Ishikawa (cell line): ENCODE results near the gene ABCC10.

Experiments used
- CEBPB ChIP-seq: IDR thresholded peaks from 2 replicates; pipeline ENCODE4 v1.6.1; 2012
- CREB1 ChIP-seq: IDR thresholded peaks from 2 replicates; pipeline ENCODE4 v1.6.1; 2012; ENCODE audit warnings: low read depth
- EGR1 ChIP-seq: IDR thresholded peaks from 2 replicates; pipeline ENCODE4 v1.6.1; 2012
- EP300 ChIP-seq: IDR thresholded peaks from 2 replicates; pipeline ENCODE4 v1.6.1; 2012; ENCODE audit warnings: borderline replicate concordance
- FOXM1 ChIP-seq: IDR thresholded peaks from 2 replicates; pipeline ENCODE4 v1.6.1; 2012; ENCODE audit warnings: low read depth, borderline replicate concordance
- NFIC ChIP-seq: IDR thresholded peaks from 2 replicates; pipeline ENCODE4 v1.6.1; 2012
- RAD21 ChIP-seq: IDR thresholded peaks from 2 replicates; pipeline ENCODE4 v1.6.1; 2012; ENCODE audit warnings: low read depth
- TAF1 ChIP-seq: IDR thresholded peaks from 2 replicates; pipeline ENCODE4 v1.6.1; 2012; ENCODE audit warnings: low read depth, mild to moderate bottlenecking
- TCF12 ChIP-seq: IDR thresholded peaks from 2 replicates; pipeline ENCODE4 v1.6.1; 2012; ENCODE audit warnings: low read depth
- TEAD4 ChIP-seq: IDR thresholded peaks from 2 replicates; pipeline ENCODE4 v1.6.1; 2012
- YY1 ChIP-seq: IDR thresholded peaks from 2 replicates; pipeline ENCODE4 v1.6.1; 2012; ENCODE audit warnings: low read depth
- ZBTB7A ChIP-seq: IDR thresholded peaks from 2 replicates; pipeline ENCODE4 v1.6.1; 2012; ENCODE audit warnings: low read depth
- TF ChIP-seq, protein P1 (sequence below): IDR thresholded peaks from 2 replicates; pipeline ENCODE4 v1.6.1; 2012; ENCODE audit warnings: low read depth, mild to moderate bottlenecking
- TF ChIP-seq, protein P2 (sequence below): IDR thresholded peaks from 2 replicates; pipeline ENCODE4 v1.6.1; 2012

GRCh38 chr6:43448916-43449315, 21.6 kb downstream of the ABCC10 start:
- no peak for TF ChIP-seq ZBTB7A
- TF ChIP-seq, protein P1, sequence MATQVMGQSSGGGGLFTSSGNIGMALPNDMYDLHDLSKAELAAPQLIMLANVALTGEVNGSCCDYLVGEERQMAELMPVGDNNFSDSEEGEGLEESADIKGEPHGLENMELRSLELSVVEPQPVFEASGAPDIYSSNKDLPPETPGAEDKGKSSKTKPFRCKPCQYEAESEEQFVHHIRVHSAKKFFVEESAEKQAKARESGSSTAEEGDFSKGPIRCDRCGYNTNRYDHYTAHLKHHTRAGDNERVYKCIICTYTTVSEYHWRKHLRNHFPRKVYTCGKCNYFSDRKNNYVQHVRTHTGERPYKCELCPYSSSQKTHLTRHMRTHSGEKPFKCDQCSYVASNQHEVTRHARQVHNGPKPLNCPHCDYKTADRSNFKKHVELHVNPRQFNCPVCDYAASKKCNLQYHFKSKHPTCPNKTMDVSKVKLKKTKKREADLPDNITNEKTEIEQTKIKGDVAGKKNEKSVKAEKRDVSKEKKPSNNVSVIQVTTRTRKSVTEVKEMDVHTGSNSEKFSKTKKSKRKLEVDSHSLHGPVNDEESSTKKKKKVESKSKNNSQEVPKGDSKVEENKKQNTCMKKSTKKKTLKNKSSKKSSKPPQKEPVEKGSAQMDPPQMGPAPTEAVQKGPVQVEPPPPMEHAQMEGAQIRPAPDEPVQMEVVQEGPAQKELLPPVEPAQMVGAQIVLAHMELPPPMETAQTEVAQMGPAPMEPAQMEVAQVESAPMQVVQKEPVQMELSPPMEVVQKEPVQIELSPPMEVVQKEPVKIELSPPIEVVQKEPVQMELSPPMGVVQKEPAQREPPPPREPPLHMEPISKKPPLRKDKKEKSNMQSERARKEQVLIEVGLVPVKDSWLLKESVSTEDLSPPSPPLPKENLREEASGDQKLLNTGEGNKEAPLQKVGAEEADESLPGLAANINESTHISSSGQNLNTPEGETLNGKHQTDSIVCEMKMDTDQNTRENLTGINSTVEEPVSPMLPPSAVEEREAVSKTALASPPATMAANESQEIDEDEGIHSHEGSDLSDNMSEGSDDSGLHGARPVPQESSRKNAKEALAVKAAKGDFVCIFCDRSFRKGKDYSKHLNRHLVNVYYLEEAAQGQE: no peak
- TF ChIP-seq EGR1: no peak
- no peak for TF ChIP-seq CEBPB
- no peak for TF ChIP-seq YY1
- no peak for TF ChIP-seq NFIC
- TF ChIP-seq, protein P2, sequence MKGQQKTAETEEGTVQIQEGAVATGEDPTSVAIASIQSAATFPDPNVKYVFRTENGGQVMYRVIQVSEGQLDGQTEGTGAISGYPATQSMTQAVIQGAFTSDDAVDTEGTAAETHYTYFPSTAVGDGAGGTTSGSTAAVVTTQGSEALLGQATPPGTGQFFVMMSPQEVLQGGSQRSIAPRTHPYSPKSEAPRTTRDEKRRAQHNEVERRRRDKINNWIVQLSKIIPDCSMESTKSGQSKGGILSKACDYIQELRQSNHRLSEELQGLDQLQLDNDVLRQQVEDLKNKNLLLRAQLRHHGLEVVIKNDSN: no peak
- no peak for TF ChIP-seq EP300
- TF ChIP-seq TAF1: no peak
- no peak for TF ChIP-seq FOXM1
- no peak for TF ChIP-seq TEAD4
- no peak for TF ChIP-seq RAD21
- TF ChIP-seq TCF12: no peak
- TF ChIP-seq CREB1: no peak
